Karpas-422 (cell line): Measurements from ENCODE around the gene LRP1B. TPM values are rescaled to one million over a fixed set of nuclear protein-coding genes. Genes with fewer than 3 reads are reported as not detected.

Source experiments
- DNase-seq: peaks from one replicate; pipeline ENCODE4 v3.0.0-alpha.2; 2015
- H2AFZ ChIP-seq: fragments of 200-600 bp; sonication (generic); 2 replicates; pipeline ENCODE4 v1.6.1; 2014; ENCODE audit warnings: antibody characterized with exemption, low read length, mixed read lengths
- H3K27ac ChIP-seq: fragments of 200-600 bp; sonication (generic); 2 replicates; pipeline ENCODE4 v1.5.1; 2014; ENCODE audit warnings: mild to moderate bottlenecking, low read length, moderate library complexity
- H3K27me3 ChIP-seq: fragments of 200-600 bp; sonication (generic); 2 replicates; pipeline ENCODE4 v1.6.1; 2014; ENCODE audit warnings: low read length, mixed read lengths
- H3K36me3 ChIP-seq: fragments of 200-600 bp; sonication (generic); 2 replicates; pipeline ENCODE4 v1.6.1; 2014; ENCODE audit warnings: low read length, mixed read lengths; ENCODE audit not compliant: insufficient read depth
- H3K4me1 ChIP-seq: fragments of 200-600 bp; sonication (generic); 2 replicates; pipeline ENCODE4 v1.6.1; 2014; ENCODE audit warnings: mild to moderate bottlenecking, low read length, mixed read lengths
- H3K4me2 ChIP-seq: fragments of 200-600 bp; sonication (generic); 2 replicates; pipeline ENCODE4 v1.6.1; 2014; ENCODE audit warnings: low read length, low read depth, mild to moderate bottlenecking; ENCODE audit not compliant: poor library complexity, severe bottlenecking
- H3K4me3 ChIP-seq: fragments of 200-600 bp; sonication (generic); 2 replicates; pipeline ENCODE4 v1.5.1; 2014; ENCODE audit warnings: mild to moderate bottlenecking, antibody characterized with exemption, low read length, mixed read lengths
- H3K79me2 ChIP-seq: fragments of 200-600 bp; sonication (generic); 2 replicates; pipeline ENCODE4 v1.6.1; 2014; ENCODE audit warnings: mild to moderate bottlenecking, low read length, mixed read lengths
- H3K9ac ChIP-seq: fragments of 200-600 bp; sonication (generic); 2 replicates; pipeline ENCODE4 v1.6.0; 2014; ENCODE audit warnings: low read length
- H3K9me2 ChIP-seq: fragments of 200-600 bp; sonication (generic), shearing (Covaris generic); replicated peaks from 2 replicates; pipeline ENCODE4 v1.6.0; 2014; ENCODE audit warnings: mild to moderate bottlenecking, low read length, moderate library complexity; ENCODE audit not compliant: insufficient read depth
- H3K9me3 ChIP-seq: fragments of 300-700, 200-600 bp; sonication (generic); 2 replicates; pipeline ENCODE4 v1.6.1; 2014; ENCODE audit warnings: low read length, mixed read lengths
- H4K20me1 ChIP-seq: fragments of 200-600 bp; sonication (generic); 2 replicates; pipeline ENCODE4 v1.6.1; 2014; ENCODE audit warnings: mild to moderate bottlenecking, antibody characterized with exemption, low read length, low read depth; ENCODE audit not compliant: insufficient read depth
- total RNA-seq: library from RNA; depleted of rRNA; stranded (reverse); fragments of >200 nt; shearing (Covaris generic); gene quantifications from 2 replicates; pipeline ENCODE4 v1.2.3, GENCODE V29; 2014; ENCODE audit warnings: low replicate concordance

LRP1B gene
- total RNA-seq, 1 experiment from 2014 or later: not detected

DNA sequence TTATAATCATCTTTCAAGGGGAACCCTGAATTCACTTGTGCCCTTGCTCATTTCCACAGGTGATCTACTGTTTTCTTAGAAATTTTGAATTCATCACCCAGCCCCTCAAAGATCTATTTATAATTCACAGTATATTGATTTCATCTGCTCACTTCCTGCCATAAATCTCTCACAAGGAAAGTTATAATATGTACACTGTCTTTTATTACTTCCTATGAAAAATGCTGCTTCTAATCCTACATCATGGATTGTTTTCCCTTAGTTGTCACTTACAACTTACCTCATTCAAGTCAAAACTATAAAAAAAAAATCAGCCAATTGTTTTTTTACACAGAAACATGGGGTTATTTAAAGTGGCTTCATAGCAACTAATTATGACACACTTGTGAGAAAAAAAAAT is 1443.0 kb downstream of the LRP1B start:
- Histone ChIP-seq H3K9ac (no peak overlapping the region), H3K9me3 (peaks cover 18% of the 10 kb centered on the region), H3K27ac (no peak overlapping the region), H3K4me2 (no peak overlapping the region), H3K4me1 (no peaks in the 10 kb centered on the region), H3K9me2 (no peaks in the 10 kb centered on the region), H4K20me1 (no peaks in the 10 kb centered on the region), H3K4me3 (no peak overlapping the region), H2AFZ (no peak overlapping the region), H3K36me3 (no peaks in the 10 kb centered on the region), H3K79me2 (no peaks in the 10 kb centered on the region), H3K27me3 (no peaks in the 10 kb centered on the region)
- no peak for DNase-seq

DNA sequence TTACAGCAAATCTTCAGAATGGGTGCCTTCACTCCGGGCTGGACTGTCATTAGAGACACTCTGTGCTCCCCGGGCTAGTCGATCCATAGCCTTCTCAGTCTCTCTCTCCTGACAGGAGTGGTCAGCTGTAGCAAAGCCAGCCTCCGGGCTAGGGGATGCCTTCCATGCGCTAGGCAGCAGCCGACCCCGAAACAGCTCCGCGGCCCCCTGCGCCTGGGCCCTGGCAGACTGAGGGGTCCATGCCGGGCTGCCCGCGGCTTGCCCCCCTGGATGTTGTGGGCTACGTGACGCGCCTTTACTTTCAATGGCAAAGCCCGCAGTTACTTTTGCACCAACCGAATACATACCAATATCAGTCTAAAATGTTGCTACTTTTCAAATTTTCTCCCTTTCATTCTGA is 1447.2 kb downstream of the LRP1B start:
- Histone ChIP-seq H4K20me1 (no peaks in the 10 kb centered on the region), H3K4me1 (no peaks in the 10 kb centered on the region), H3K4me3 (no peak overlapping the region), H3K27ac (no peak overlapping the region), H3K9me2 (no peaks in the 10 kb centered on the region), H3K9ac (no peak overlapping the region), H3K9me3 (peaks cover 14% of the 10 kb centered on the region), H2AFZ (no peak overlapping the region), H3K79me2 (no peaks in the 10 kb centered on the region), H3K36me3 (no peaks in the 10 kb centered on the region), H3K4me2 (no peak overlapping the region), H3K27me3 (no peaks in the 10 kb centered on the region)
- no peak for DNase-seq

DNA sequence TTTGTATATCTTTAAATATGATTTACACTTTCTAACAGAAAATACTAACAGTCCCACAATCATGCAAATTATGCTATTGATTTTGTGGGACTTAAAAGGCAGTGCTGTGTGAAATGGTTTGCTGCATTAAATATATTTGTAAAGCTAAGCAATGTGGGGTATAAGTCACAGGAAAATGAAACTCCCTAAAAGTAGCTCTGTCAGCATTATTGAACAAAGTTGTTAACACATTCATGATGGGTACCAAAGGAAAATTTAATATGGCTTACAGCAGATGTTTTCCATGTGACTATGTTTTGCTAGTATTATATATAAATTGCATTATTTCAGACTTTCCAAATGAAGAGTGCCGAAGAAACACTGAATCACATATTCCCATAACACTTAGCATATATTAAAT is 1450.0 kb downstream of the LRP1B start:
- Histone ChIP-seq H3K27ac (no peak overlapping the region), H3K79me2 (no peaks in the 10 kb centered on the region)

DNA sequence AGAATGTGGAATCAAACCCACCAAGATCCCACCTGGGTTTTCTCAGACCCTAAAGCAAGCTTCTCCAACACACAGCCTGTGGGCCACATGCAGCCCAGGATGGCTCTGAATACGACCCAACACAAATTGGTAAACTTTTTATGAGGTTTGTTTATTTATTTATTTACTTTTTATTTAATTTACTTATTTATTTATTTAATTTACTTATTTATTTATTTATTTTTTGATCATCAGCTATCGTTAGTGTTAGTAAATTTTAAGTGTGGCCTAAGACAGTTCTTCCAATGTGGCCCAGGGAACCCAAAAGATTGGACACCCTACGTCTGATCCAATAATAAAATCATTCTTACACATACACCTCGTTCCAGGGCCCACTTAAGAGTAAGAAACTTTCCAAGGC is 1451.1 kb downstream of the LRP1B start:
- Histone ChIP-seq H3K9me2 (no peaks in the 10 kb centered on the region), H3K27ac (no peak overlapping the region), H3K9me3 (peaks cover 8% of the 10 kb centered on the region; the same call in 1 of the 2 replicates), H3K4me1 (no peaks in the 10 kb centered on the region), H3K4me2 (no peak overlapping the region), H3K36me3 (no peaks in the 10 kb centered on the region), H3K27me3 (no peaks in the 10 kb centered on the region), H3K4me3 (no peak overlapping the region), H2AFZ (no peak overlapping the region), H3K79me2 (no peaks in the 10 kb centered on the region), H4K20me1 (no peaks in the 10 kb centered on the region), H3K9ac (no peak overlapping the region)
- no peak for DNase-seq

More for the DNA sequence above, 1450.0 kb downstream of the LRP1B start:
- Histone ChIP-seq H3K4me1 (no peaks in the 10 kb centered on the region), H2AFZ (no peak overlapping the region), H4K20me1 (no peaks in the 10 kb centered on the region), H3K4me2 (no peak overlapping the region), H3K9ac (no peak overlapping the region), H3K27me3 (no peaks in the 10 kb centered on the region), H3K9me2 (no peaks in the 10 kb centered on the region), H3K9me3 (peaks cover 16% of the 10 kb centered on the region; the same call in 1 of the 2 replicates), H3K36me3 (no peaks in the 10 kb centered on the region), H3K4me3 (no peak overlapping the region)
- no peak for DNase-seq

DNA sequence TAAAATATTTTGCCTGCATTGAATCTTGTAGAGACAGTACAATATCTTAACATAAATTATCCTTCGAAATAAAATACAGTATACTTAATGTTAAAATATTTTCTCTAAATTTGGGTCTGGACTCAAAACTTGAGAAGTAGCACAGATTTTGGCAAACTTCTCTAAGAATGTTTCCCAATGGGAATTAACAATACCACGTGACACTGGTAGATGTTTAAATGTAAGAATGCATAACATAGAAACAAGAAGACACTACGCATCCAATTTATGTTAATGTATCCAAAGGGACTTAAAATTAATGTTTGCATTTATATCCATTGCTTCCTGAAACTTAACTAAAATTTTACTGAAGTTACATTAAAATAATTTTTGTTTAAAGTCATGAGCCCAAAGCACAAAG is 1460.9 kb downstream of the LRP1B start:
- H3K4me1 ChIP-seq: no peaks in the 10 kb centered on the region
- H3K27me3 ChIP-seq: no peaks in the 10 kb centered on the region
- no peak overlapping the region for H2AFZ ChIP-seq
- H3K4me3 ChIP-seq: no peak overlapping the region
- no peaks in the 10 kb centered on the region for H3K36me3 ChIP-seq
- no peaks in the 10 kb centered on the region for H4K20me1 ChIP-seq
- no peak for DNase-seq
- peaks cover 6% of the 10 kb centered on the region; the same call in 1 of the 2 replicates for H3K9me3 ChIP-seq
- H3K27ac ChIP-seq: no peak overlapping the region
- H3K9me2 ChIP-seq: no peaks in the 10 kb centered on the region
- no peak overlapping the region for H3K4me2 ChIP-seq
- no peak overlapping the region for H3K9ac ChIP-seq
- no peaks in the 10 kb centered on the region for H3K79me2 ChIP-seq

DNA sequence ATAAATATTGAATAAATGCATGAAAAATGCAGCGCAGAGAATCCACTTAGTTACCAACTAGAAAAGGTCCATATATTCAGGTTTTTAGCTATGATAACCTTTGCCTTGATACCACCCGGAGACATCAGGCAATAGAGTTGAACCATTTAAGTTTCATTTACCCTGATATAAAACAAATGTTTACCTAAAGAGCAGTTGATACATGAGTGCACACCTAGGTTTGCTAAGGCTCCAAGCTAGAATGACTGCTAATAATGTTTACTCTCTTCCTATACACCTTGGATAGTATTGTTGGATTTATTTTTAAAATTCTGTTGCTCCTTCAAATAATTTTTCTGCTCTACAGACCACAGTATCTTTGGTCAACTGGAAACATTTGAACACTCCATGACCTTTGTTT is 1463.6 kb downstream of the LRP1B start:
- Histone ChIP-seq H3K9me2 (no peaks in the 10 kb centered on the region), H3K36me3 (no peaks in the 10 kb centered on the region), H3K79me2 (no peaks in the 10 kb centered on the region), H2AFZ (no peak overlapping the region), H3K27me3 (no peaks in the 10 kb centered on the region), H3K4me3 (no peak overlapping the region), H4K20me1 (no peaks in the 10 kb centered on the region), H3K27ac (no peak overlapping the region), H3K4me2 (no peak overlapping the region), H3K9me3 (peaks cover 3% of the 10 kb centered on the region; the same call in 1 of the 2 replicates), H3K9ac (no peak overlapping the region), H3K4me1 (no peaks in the 10 kb centered on the region)
- no peak for DNase-seq

DNA sequence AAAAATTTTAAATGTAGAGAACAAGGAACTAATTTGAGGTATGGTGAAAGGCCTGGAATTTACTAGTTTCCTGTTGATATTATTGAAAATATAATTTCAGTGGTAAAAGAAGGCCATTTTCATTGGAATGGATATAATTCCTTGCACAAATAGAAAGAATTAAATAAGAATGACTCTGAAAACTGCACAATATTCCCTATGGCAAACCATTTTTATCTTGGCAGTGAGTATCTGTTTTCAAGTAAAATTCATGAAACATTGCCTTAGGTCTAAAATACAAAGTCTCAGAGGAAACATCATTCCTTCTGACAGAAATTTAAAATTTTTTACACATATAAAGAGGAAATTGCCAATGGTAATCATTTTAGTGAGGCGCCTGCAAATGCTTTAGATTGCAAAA is 1468.3 kb downstream of the LRP1B start:
- no peak overlapping the region for H3K4me2 ChIP-seq
- no peaks in the 10 kb centered on the region; the same call in 1 of the 2 replicates for H3K9me3 ChIP-seq
- H4K20me1 ChIP-seq: no peaks in the 10 kb centered on the region
- no peak for DNase-seq
- H3K4me3 ChIP-seq: no peak overlapping the region
- no peaks in the 10 kb centered on the region for H3K9me2 ChIP-seq
- H3K79me2 ChIP-seq: no peaks in the 10 kb centered on the region
- H3K27ac ChIP-seq: no peak overlapping the region
- H3K36me3 ChIP-seq: no peaks in the 10 kb centered on the region
- no peaks in the 10 kb centered on the region for H3K4me1 ChIP-seq
- H3K9ac ChIP-seq: no peak overlapping the region
- H2AFZ ChIP-seq: no peak overlapping the region
- no peaks in the 10 kb centered on the region for H3K27me3 ChIP-seq

DNA sequence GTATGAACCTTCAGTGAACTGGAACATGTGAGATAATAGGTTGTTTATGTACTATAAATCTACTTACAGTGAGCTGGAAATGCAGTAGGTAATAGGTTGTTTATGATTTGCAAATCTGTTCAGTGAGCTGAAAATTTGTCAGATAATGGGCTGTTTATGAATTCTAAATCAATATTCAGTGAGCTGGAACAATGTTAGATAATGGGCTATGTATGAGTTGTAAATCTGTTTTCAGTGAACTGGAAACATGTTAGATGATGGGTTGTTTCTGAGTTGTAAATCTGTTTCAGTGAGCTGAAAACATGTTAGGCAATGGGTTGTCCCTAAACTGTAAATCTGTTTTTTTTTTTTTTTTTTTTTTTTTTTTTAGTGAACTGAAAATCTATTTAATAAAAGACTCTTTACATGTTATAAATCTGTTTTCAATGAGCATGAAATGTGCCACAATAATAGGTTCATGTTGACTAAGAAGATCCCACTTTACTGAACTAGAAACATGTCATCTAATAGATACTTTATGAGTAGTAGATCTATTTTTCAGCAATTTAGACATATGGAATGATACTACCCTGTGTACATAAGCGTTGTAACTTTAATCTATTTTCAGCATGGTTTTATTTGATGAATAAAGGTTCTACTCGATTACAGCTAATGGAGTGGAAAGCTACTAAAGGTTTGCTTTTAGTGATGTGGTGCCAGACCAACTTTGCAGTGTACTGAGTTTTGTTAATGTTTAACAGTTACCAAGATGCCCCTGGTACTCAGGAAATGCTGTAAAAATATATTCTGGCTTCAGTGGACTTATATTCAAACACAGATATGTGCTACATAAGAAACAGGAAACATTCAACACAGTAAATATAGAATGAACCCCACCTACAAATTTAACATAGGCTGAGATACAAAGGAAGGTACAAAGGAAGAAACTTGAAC is 1471.8 kb downstream of the LRP1B start:
- peaks cover 2% of the 10 kb centered on the region; the same call in 1 of the 2 replicates for H3K9me3 ChIP-seq
- no peak overlapping the region for H3K4me3 ChIP-seq
- H3K27ac ChIP-seq: no peak overlapping the region
- no peak for DNase-seq
- no peaks in the 10 kb centered on the region for H3K4me1 ChIP-seq
- no peaks in the 10 kb centered on the region for H3K27me3 ChIP-seq
- no peaks in the 10 kb centered on the region for H3K36me3 ChIP-seq
- no peaks in the 10 kb centered on the region for H3K9me2 ChIP-seq
- no peaks in the 10 kb centered on the region for H4K20me1 ChIP-seq
- no peak overlapping the region for H3K4me2 ChIP-seq
- no peaks in the 10 kb centered on the region for H3K79me2 ChIP-seq
- H2AFZ ChIP-seq: no peak overlapping the region
- no peak overlapping the region for H3K9ac ChIP-seq
